HG03159 (cell line): ENCODE data around the gene HBD.

ENCODE experiments used
- ATAC-seq: cut with Tn5 transposase; IDR thresholded peaks from one replicate; pipeline ENCODE4 v1.9.1; 2021; ENCODE audit warnings: mild to moderate bottlenecking, moderate library complexity; ENCODE audit not compliant: unreplicated experiment

The HBD gene

DNA sequence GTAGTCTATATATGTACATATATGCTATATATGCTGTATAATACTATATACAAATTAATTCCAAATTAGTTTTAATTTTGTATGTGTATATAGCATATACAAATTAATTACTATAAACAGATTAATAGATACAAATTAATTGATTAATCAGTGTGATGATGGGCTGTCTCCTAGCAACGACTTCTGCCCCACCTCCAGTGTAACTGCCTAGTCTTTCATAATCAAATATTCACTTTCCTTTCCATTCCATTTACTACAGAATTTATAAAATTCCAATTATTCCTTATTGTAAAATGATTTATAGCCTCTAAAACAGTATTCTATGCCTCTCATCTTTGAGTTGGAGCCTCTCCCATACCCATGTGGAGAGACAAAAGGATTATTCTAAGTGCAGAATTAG is 976 bp downstream of the HBD start:
- ATAC-seq = no peak

- ATAC-seq = no peak
Measured at GRCh38 chr11:5232821-5233220, 1.5 kb downstream of the HBD start.

DNA sequence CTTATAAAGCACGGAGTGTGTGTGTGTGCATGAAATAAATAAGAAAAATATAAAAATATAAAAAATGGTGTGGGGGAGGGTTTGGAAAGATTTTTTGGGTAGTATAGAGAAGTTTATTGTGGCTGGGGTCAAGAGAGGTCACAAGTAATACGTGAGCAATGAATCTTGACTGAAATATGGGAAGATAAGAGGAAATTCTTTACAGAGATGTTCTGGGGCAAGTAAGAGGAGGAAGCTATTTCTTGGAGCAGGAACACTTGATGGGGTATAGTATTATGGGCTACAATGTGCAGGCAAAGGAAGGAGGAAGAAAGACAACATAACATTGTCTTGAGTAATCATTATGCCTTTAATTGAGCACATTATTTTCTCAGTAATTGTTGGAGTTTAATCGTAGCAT is 2.1 kb downstream of the HBD start:
- ATAC-seq = no peak

GRCh38 chr11:5231111-5231510 is 3.2 kb downstream of the HBD start:
- ATAC-seq = no peak

- ATAC-seq = no peak
Measured at GRCh38 chr11:5230266-5230665, 4.0 kb downstream of the HBD start.

GRCh38 chr11:5229796-5230195 is 4.5 kb downstream of the HBD start:
- no peak for ATAC-seq

GRCh38 chr11:5229356-5229755 is 4.9 kb downstream of the HBD start:
- no peak for ATAC-seq

- ATAC-seq = no peak
Measured at GRCh38 chr11:5228124-5228523, 6.2 kb downstream of the HBD start.

GRCh38 chr11:5227681-5228080 is 6.6 kb downstream of the HBD start:
- no peak for ATAC-seq

- ATAC-seq = no peak
Measured at GRCh38 chr11:5226732-5227310, 7.5 kb downstream of the HBD start, which contains the start of gene HBB. TSS of gene HBB (minus strand) at chr11:5227071. CDS start at chr11:5227021, 50 bp downstream.

DNA sequence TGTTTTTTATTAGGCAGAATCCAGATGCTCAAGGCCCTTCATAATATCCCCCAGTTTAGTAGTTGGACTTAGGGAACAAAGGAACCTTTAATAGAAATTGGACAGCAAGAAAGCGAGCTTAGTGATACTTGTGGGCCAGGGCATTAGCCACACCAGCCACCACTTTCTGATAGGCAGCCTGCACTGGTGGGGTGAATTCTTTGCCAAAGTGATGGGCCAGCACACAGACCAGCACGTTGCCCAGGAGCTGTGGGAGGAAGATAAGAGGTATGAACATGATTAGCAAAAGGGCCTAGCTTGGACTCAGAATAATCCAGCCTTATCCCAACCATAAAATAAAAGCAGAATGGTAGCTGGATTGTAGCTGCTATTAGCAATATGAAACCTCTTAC is 8.8 kb downstream of the HBD start:
- no peak for ATAC-seq

DNA sequence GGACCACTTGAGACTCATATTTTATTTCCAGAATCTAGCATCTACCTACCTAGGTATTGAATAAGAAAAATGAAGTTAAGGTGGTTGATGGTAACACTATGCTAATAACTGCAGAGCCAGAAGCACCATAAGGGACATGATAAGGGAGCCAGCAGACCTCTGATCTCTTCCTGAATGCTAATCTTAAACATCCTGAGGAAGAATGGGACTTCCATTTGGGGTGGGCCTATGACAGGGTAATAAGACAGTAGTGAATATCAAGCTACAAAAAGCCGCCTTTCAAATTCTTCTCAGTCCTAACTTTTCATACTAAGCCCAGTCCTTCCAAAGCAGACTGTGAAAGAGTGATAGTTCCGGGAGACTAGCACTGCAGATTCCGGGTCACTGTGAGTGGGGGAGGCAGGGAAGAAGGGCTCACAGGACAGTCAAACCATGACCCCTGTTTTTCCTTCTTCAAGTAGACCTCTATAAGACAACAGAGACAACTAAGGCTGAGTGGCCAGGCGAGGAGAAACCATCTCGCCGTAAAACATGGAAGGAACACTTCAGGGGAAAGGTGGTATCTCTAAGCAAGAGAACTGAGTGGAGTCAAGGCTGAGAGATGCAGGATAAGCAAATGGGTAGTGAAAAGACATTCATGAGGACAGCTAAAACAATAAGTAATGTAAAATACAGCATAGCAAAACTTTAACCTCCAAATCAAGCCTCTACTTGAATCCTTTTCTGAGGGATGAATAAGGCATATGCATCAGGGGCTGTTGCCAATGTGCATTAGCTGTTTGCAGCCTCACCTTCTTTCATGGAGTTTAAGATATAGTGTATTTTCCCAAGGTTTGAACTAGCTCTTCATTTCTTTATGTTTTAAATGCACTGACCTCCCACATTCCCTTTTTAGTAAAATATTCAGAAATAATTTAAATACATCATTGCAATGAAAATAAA is 9.5 kb downstream of the HBD start:
- no peak for ATAC-seq

DNA sequence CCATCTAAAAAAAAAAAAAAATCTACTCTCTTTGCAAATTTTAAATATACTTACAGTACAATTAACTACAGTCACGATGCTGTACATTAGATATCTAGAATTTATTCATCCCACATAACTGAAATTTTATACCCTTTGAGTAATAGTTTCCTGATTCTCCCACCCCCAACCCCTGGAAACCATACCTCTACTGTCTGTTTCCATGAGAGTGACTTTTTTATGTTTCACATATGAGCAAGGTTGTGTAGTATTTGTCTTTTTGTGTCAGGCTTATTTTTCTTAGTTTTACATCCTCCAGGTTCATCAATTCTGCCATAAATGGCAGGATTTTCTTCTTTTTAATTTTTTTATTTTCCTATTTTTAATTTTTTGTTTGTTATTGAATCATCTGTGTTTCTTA is 10.6 kb downstream of the HBD start:
- no peak for ATAC-seq

GRCh38 chr11:5223146-5223545 is 11.1 kb downstream of the HBD start:
- no peak for ATAC-seq

DNA sequence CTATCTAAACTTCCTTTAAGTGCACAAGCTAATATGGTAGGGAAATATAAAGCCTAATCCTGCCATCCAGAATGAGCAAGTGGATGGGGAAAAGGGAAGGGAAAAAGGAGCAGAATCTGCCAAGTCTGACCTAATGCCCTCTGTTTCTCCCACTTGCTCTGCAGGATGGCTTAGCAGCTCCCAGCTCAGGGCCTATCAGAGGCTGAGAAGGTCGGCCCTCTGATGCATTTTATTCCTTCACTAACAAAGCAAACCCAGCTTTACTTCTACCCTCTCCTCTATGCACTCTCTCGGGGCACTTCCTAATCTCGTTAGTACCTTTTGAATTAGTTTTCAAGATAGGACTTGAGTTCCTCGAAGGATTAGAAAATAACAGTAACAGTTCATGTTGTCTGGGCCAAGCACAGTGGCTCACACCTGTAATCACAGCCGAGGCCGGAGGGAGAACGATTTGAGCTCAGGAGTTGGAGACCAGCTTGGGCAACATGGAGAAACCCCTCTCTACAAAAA is 23.9 kb downstream of the HBD start:
- no peak for ATAC-seq

DNA sequence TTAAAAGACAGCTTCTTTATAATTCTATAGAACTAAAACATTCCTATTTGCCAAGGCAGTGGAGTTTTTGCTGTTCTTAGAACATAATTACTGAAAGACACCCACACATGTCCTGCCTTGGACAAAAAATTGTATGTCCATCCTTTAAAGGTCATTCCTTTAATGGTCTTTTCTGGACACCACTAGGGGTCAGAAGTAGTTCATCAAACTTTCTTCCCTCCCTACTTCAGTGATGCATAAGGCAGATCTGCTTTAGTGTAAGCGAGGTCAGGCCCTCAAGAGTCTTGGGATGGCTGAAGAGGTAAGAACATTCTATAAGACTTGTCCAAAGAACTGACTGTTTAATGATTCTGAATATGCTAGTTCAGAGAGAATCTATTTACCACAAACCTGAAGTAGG is 29.5 kb downstream of the HBD start:
- no peak for ATAC-seq

DNA sequence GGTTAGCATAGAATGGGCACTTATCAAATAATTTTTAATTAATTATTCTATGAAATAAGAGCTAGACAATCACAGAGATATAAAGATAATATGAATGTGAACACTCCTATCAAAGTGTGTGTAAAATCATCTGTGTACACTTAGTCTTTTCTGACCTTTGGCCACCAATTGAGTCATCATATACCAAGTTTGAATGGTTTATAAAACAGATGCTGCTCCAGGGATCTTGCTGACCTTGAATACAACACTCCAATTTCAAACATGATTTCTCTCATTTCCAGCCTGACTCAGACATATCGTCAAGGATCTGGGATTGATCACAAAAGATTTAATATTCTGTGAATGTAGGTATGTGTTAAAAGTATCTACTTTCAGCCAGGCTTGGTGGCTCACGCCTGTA is 30.9 kb downstream of the HBD start:
- no peak for ATAC-seq

DNA sequence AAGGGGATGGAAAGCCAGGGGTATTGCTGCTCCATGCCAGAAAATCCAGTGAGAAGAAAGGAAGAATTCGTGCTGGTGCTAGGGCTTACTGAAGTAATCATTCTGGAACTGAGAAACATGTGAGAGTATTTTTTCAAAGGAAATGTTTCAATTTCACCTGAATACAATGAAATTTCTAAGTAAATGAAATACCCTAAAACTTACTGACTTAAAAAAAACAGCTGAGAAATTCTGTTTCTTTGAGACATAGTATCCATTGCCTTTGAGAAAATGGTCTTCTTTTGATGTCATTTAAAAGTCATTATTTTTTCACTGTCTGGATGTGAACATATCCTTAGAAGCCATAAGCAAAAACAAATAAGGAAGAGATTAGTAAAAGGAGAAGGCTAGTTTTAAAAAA is 33.7 kb downstream of the HBD start, which contains the start of gene OR51V1:
Gene OR51V1, minus strand, starts transcription at position 101 of the 400 bp plus-strand sequence. Its CDS starts 0 bp downstream, at position 101.
- ATAC-seq = no peak

GRCh38 chr11:5198285-5198684 is 36.0 kb downstream of the HBD start:
- ATAC-seq = no peak

- no peak for ATAC-seq
Measured at GRCh38 chr11:5197536-5197935, 36.7 kb downstream of the HBD start.

- no peak for ATAC-seq
Measured at GRCh38 chr11:5196731-5197130, 37.6 kb downstream of the HBD start.

GRCh38 chr11:5196067-5196466 is 38.2 kb downstream of the HBD start:
- ATAC-seq = no peak
